GM18505 (cell line): ENCODE results near the gene DYNC2LI1.
"Not testable (repeated sequence)": the region's sequence is repeated elsewhere in the genome, so short reads cannot be mapped to it uniquely, and the experiment has no call there.

Experiments
- ATAC-seq: cut with Tn5 transposase; IDR thresholded peaks from one replicate; pipeline ENCODE4 v1.9.1; 2021; ENCODE audit not compliant: unreplicated experiment
- POLR2A ChIP-seq: IDR thresholded peaks from 4 replicates; pipeline ENCODE4 v1.6.1; 2011; ENCODE audit warnings: borderline replicate concordance; ENCODE audit not compliant: insufficient read depth, insufficient read length; ENCODE audit errors: extremely low read depth

DYNC2LI1 gene

DNA sequence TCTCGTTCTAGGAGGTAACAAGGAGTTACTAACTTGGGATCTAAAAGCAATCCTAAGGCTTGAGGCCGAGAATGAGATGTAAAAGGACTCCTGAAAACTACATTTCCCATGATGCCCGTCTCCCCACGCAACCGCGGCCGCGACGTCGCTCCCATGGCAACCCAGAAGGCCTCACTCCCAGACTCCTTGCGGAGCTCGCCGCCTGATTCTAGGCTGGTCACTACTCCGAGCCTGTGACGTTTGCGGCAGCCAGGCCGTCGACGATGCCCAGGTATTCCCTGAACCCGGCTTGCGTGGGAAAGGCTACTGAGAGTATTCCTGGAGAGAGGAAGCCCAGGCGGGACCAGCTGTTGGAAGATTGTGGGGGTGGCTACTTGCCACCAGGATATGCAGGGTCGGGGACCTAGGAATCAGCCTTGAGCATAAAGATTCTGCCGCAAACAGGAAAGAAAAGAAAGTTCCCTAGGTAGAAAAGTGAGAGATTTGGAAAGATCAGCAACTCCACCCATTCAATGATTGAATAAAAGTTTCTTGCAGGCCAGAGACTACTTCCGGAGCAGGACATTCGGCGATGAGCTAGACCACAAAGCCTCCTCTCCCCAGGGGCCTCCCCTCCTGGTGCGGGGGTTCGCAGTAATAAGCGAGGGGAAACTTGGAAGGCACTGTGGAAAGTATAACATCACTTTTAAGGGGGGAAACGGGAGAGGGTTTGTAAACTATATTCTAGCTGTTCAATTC is at the start of gene DYNC2LI1:
DYNC2LI1 (plus strand) TSS at position 164 of the 738 bp plus-strand sequence; CDS start at position 264, 100 bp downstream.
- TF ChIP-seq POLR2A: peak; percentile 48
- ATAC-seq: peak; percentile 99

DNA sequence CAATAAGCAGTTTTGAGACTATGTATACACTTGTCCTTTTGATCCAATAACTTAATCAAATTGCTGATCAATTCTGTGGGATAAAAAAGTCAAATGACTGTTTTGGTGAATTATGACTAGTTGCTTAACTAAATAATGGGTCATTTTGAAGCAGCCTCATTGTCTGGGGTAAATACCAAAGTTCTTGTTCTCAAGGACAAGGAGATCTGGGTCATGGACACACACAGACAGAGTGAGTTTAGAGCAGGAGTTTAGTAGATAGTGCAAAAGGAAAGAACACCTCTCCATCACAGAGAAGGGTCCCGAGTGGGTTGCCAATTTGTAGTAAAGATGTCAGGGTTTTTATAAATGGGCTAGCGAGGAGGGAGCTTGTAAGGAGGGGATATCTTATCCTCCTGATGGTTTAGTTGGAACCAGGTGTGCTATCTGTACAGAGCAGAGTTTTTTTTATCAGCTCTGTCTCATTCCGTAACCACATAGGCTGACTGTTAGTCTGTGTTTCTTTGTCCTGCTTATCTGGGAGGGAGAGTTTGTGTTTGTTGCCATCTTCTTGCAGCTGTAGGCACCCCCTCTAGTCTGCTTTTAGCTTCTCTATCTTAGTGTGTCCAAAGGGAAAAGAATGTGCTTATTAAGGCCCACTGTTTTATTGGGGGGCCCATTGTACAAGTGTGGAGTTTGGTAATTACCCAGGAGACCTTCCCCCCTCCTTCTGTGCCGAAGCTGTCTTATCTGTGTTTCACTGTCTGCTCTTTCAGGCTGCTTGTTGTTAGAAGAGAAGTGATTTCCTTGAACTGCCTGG is 48.9 kb upstream of the DYNC2LI1 start:
- ATAC-seq: no peak
- no peak for TF ChIP-seq POLR2A

DNA sequence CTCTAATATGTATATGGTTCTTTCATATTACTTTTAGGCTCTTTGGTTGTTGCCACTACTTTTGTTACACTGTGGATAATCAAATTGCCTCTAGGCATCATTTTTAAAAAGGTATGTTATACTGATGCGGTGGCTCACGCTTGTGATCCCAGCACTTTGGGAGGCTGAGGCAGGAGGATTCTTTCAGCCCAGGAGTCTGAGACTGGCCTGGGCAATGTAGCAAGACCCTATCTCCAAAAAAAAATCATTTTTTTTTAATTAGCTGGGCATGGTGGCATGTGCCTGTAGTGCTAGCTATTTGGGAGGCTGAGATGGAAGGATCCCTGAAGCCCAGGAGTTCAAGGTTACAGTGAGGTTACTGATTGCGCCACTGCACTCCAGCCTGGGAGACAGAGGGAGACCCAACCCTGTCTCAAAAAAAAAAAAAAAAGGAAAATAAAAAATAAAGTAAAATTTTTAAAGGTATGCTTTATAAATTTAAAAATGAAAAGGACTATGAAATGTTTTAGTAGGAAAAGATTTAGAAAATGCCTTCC is 48.1 kb upstream of the DYNC2LI1 start:
- TF ChIP-seq POLR2A: no peak
- ATAC-seq: no peak

DNA sequence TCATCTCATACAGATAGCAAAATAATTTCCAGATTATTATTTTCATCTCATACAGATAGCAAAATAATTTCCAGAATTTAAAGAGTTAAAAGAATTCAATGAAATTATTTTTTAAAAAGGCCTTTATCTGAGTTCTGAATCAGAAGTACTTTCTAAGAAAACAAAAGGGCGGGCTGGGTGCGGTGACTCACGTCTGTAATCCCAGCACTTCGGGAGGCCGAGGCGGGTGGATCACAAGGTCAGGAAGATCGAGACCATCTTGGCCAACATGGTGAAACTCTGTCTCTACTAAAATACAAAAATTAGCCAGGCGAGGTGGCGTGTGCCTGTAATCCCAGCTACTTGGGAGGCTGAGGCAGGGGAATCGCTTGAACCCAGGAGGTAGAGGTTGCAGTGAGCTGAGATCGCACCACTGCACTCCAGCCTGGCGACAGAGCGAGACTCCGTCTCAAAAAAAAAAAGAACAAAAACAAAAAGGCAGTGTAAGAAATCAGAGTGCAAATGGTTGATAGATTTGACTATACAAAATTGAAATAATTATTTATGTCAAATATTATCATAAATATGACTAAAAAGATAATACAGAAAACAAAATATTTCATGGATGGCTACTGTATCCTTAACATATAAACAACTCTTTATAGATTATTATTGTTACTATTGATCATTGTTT is 46.7 kb upstream of the DYNC2LI1 start:
- ATAC-seq: not testable (repeated sequence)

DNA sequence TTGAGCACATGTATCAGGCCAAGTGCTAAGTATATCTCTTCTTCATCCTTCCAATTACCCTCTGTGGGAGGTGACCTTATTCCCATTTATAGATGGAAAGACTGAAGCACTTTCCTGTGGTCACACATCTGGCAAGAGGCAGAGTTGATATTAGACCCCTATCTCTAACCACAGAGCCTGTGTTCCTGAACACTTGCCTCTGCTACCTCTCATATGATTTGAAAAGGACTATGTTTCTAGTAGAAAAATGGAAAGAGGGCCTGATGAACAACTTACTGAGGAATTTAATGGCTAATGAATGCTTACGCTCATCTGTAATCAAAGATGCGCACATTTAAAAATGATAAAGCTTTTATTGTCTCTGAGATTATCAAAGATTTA is 46.2 kb upstream of the DYNC2LI1 start:
- ATAC-seq: no peak
- no peak for TF ChIP-seq POLR2A

DNA sequence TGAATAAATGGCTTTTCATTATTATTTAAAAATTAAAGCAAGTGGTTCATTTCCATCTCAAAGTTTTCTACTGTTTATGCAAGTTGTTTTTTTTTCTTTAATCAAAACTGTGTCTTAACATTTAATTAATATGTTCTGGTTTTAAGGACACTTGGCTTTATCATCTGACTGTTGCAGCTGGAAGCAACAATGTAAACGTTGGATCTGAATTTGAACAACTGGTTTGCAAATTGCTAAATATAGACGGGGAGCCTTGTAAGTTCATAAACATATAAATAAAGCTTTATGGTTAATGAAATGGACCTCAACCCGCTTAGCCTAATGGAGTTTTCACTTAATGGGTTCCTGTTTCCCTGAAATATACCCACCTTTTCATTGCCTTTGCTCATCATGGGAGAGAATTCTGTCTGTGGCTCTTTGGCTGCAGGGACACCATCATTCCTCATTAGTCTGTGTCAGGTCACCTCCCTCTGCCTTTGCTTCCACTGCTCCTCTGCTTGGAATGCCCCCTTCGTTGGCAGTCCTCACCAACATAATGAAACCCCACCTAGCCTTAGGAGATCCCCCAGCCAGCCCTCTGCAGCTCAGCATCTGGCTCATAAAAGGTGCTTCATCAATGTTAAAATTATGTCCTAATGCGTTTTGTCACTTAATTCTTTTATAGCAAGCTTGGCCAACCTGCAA is 44.2 kb upstream of the DYNC2LI1 start:
- TF ChIP-seq POLR2A: no peak

DNA sequence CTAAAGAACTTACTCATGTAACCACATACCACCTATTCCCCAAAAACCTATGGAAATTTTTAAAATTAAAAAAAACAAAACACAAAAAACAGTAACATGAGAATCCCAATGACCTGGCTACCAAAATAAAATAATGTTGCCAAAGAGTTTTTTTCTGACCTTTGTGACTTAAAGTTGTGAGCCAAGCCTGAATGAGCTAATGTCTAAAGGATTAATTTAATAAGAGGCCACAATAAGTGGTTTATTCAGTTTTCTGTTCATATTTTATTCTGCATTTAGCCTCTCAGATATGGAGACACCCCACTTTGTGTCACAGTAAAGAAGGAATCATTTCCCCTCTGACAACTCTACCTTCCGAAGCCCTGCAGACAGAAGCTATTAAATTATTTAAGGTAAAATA is 42.6 kb upstream of the DYNC2LI1 start:
- ATAC-seq: no peak
- TF ChIP-seq POLR2A: no peak

More for the DNA sequence above, 44.2 kb upstream of the DYNC2LI1 start:
- no peak for ATAC-seq

DNA sequence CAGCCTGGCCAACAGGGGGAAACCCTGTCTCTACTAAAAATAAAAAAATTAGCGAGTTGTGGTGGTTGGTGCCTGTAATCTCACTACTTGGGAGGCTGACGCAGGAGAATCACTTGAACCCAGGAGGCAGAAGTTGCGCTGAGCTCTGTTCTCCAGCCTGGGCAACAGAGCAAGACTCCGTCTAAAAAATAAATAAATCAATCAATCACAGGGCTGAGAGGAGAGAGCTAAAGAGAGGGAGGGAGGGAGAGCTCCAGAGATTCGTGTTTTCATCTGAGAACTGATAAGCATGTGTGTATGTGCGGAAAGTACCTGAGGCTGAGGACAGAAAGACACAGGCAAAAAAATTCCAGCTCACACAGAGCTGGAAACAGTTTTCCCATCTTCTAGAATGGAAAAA is 37.2 kb upstream of the DYNC2LI1 start:
- TF ChIP-seq POLR2A: no peak
- no peak for ATAC-seq

DNA sequence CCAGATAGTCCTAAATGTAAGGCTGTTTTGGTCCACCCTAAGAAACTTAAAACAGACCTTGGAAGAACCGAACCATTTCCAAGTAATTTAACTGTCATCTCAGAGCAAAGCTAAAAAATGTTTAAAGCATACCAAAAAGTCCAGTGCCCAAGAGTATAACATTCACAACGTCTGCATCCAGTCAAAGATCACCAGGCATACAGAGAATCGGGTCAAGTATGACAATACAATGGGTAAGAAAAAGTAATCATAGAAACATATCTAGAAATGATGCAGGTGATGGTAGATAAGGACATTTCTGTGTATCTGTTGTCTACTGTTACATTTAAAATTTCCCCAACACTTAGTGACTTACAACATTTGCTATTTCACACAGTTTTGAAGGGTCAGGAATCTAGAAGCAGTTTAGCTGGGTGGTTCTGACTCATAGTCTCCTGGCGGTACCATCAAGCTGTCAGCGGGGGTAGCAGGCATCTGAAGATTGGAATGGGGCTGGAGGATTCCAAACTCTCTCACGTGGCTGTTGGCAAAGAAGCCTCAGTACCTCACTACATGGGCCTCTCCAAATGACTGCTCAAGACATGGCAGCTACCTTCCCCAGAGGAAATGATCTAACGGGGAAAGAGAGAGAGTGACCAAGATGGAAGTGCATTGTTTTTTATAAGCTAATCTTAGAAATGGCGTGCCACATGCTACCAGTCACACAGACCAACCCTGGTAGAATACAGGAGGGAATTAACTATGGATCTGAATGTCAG is 36.6 kb upstream of the DYNC2LI1 start:
- ATAC-seq: no peak
- TF ChIP-seq POLR2A: no peak

DNA sequence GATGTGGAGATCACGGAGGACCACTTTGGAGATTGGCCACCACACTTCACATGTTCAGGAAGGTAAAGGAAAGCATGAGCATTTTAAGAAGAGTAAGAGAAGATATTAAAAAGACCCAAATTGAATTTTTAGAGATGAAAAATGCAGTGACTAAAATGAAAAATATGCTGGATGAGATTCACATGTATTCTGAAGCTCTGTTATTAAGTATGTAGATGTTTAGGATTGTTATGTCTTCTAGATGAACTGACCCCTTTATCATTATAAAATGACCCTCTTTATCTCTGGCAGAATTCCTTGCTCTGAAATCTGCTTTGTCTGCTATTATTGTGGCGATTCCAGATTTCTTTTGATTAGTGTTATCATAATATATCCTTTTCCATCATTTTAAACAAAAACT is 36.0 kb upstream of the DYNC2LI1 start:
- no peak for ATAC-seq
- no peak for TF ChIP-seq POLR2A

DNA sequence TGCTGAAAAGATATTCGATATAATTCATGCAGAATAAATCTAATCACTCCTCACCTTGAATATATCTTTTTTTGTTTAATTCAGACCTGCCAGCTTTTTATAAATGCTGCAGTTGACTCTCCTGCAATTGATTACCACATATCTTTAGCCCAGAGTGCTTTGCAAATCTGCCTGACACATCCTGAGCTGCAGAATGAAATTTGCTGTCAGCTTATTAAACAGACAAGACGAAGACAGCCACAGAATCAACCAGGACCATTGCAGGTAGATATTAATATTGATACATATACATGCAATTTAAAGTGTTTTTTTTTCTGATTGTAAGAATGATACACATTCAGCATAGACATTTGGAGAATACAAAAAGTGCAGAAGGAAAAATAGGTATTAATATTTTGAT is 35.6 kb upstream of the DYNC2LI1 start:
- TF ChIP-seq POLR2A: no peak
- no peak for ATAC-seq

DNA sequence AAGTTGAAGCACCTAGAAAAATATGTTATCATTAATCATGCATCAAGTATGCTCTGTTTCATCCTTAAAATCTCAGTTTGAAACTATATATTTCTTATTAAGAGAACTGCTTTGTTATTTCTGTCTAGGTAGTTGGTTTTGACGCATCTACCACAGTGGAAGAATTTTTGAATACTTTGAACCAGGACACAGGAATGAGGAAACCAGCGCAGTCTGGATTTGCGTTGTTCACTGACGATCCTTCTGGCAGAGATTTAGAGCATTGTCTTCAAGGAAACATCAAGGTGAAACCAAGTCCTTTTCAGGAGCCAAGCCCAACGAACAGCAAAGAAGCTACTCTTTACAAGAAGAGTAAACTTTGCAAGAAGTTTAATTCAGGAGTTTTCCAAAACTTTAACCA is 30.1 kb upstream of the DYNC2LI1 start:
- TF ChIP-seq POLR2A: no peak
- no peak for ATAC-seq

DNA sequence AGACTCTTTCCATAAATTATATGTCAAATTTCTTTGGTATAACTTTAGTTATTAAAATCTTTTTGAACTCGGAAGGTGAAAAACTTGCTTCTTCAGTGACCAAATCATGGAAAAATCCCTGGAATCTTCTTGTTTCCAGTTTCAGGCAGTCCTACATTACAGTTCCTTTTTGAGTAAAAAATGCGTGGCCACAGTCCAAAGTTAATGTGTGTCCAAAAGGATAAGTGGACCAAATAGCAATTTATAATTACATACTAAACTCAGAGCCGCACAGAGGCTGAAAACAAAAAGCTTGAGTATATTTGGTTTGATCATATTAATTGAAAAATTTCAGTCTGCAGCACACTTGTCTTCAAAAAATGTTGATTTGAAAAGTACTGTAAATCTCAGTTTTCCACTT is 28.4 kb upstream of the DYNC2LI1 start:
- no peak for TF ChIP-seq POLR2A
- no peak for ATAC-seq

DNA sequence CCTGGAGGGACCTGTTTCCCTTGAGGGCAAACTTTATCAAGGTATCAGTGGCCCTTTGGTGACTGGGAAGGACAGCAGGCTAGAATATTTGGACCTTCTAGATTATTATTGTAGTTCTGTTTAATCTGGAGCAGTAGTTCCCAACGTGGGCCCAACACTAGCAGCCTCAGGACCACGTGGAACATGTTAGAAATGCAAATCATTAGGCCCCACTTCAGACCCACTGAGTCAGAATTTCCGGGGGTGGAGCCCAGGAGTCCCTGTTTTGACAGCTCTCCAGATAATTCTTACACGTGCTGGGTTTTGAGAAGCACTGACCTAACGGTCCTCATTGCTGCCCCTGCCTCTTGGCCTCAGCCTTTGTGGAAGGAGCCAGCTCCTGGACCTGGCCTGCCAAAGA is 25.5 kb upstream of the DYNC2LI1 start:
- ATAC-seq: no peak
- no peak for TF ChIP-seq POLR2A
